ENCODE measurements around the gene TMEM97.

GRCh38 chr17:28328325-28328724, 9.3 kb downstream of the TMEM97 start:
- TF ChIP-seq EZH2 (IDR thresholded peaks at IDR 0.05; ENCODE audit: insufficient read depth, poor library complexity, severe bottlenecking) (no peak), EZH2phosphoT487 (IDR thresholded peaks at IDR 0.05; ENCODE audit: insufficient read depth, low read depth) (no peak)

Data from GM23248 (cell line).